Glomerular visceral epithelial cell (primary cell): ENCODE measurements around the gene ZNF780B.

Experiments
- DNase-seq: peaks from one replicate; pipeline ENCODE4 v3.0.0-alpha.2; 2016; ENCODE audit errors: extremely low spot score

The ZNF780B gene

DNA sequence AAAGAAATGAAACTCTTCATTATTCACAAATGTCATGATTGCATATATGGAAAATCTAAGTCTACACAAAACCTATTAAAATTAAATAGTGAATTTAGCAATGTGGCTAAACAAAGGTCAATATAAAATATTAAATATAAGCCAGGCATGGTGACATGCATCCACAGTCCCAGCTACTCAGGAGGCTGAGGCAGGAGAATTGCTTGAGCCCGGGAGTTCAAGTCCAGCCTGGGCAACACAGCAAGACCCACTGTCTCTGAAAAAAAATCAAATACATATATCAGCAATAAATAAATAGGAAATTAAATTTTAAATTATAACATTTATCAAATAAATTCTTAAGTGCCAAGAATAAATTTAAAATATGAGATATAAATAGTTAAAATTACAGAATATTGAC, 73.1 kb downstream of the ZNF780B start:
- no peak for DNase-seq
